Measurements from ENCODE around the gene ADAMTSL1.

ADAMTSL1 gene

GRCh38 chr9:18473652-18474279 is at the start of gene ADAMTSL1:
Gene ADAMTSL1, plus strand, starts transcription at chr9:18474153. Its CDS starts 80 bp downstream, at chr9:18474233.
- no peak for DNase-seq (ENCODE audit: low spot score)
- no peak for TF ChIP-seq CTCF (IDR thresholded peaks at IDR 0.05)
- H3K27ac ChIP-seq = peak within 1 kb of the TSS; percentile 53 to 76
- H3K4me3 ChIP-seq = peak within 1 kb of the TSS; percentile 64

GRCh38 chr9:18427691-18428090 is 46.3 kb upstream of the ADAMTSL1 start:
- no peak for DNase-seq (ENCODE audit: low spot score)
- Histone ChIP-seq H3K4me3 (no peak overlapping the region), H3K27ac (no peak overlapping the region)
- TF ChIP-seq CTCF (IDR thresholded peaks at IDR 0.05) = no peak

- no peak for TF ChIP-seq CTCF (IDR thresholded peaks at IDR 0.05)
- H3K4me3 ChIP-seq = no peak overlapping the region
Measured at GRCh38 chr9:18428661-18429060, 45.3 kb upstream of the ADAMTSL1 start.

GRCh38 chr9:18429070-18429469 is 44.9 kb upstream of the ADAMTSL1 start:
- no peak for TF ChIP-seq CTCF (IDR thresholded peaks at IDR 0.05)
- DNase-seq (ENCODE audit: low spot score) = no peak
- Histone ChIP-seq H3K4me3 (no peak overlapping the region), H3K27ac (no peak overlapping the region)

More at GRCh38 chr9:18428661-18429060, 45.3 kb upstream of the ADAMTSL1 start:
- no peak for DNase-seq (ENCODE audit: low spot score)
- no peak overlapping the region for H3K27ac ChIP-seq

GRCh38 chr9:18433620-18434019 is 40.3 kb upstream of the ADAMTSL1 start:
- no peak overlapping the region for H3K4me3 ChIP-seq
- DNase-seq (ENCODE audit: low spot score) = no peak
- H3K27ac ChIP-seq = no peak overlapping the region
- no peak for TF ChIP-seq CTCF (IDR thresholded peaks at IDR 0.05)

GRCh38 chr9:18437315-18438201 is 36.4 kb upstream of the ADAMTSL1 start:
- peak; percentile 74 for DNase-seq (ENCODE audit: low spot score)

More at GRCh38 chr9:18437315-18438201, 36.4 kb upstream of the ADAMTSL1 start:
- Histone ChIP-seq H3K27ac (peak overlapping the region; percentile 67 to 72), H3K4me3 (peak overlapping the region; percentile 69)
- no peak for TF ChIP-seq CTCF (IDR thresholded peaks at IDR 0.05)

All from coronary artery (tissue), 2 donors.